NCI-H1694 treated with DMSO at 0.1 percent for 48 hours (cell line): ENCODE results near the gene JAGN1.
"Not testable (repeated sequence)": the region's sequence is repeated elsewhere in the genome, so short reads cannot be mapped to it uniquely, and the experiment has no call there.

Experiments used
- DNase-seq: peaks from one replicate; lab custom pipeline; 2025; lab: John Stamatoyannopoulos, UW

JAGN1 gene

GRCh38 chr3:9867106-9867505 lies 23.3 kb upstream of the JAGN1 start:
- no peak for DNase-seq

DNA sequence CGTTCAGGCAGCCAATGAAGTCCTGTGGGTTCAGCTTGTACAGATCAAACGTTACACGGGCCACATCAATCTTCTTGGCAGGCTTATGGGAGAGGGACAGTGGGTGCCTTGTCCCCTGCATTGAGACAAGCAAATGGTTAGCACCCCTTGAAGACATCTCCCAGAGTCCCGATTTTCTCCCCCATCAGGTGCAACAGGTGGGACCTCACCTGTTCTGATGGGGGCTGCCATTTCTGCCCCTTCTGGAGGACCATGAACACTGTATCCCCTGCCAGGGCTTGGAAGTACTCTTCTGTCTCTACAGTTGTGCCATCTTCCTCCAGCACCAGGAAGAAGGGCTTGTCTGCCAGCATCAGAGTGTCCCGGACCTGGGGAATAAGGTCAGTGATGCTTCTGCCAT lies 20.5 kb upstream of the JAGN1 start:
- no peak for DNase-seq

DNA sequence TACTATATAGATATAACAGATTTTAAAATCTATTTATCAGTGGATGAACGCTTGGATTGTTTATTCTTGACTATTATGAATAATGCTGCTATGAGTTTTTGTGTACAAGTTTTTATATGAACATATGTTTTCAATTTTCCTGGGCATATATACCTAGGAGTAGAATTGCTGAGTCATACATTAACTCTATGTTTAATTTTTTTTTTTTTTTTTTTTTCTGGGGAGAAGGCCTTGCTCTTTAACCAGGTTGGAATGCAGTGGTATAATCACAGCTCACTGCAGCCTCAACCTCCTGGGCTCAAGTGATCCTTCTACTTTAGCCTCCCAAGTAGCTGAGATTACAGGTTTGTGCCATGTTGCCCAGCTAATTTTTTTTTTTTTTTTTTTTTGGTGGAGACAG lies 19.4 kb upstream of the JAGN1 start:
- DNase-seq = no peak

DNA sequence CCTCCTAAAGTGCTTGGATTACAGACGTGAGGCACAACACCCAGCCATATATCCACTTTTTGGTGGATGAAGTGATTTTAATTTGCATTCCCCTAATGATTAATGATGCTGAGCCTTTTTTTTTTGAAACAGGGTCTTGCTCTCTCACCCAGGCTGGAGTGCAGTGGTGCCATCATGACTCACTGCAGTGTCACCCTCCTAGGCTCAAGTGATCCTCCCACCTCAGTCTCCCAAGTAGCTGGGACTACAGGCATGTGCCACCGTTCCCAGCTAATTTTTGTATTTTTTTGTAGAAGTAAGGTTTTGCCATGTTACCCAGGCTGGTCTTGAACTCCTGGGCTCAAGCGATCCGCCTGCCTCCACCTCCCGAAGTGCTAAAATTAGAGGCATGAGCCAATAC lies 18.3 kb upstream of the JAGN1 start:
- DNase-seq = not testable (repeated sequence)

DNA sequence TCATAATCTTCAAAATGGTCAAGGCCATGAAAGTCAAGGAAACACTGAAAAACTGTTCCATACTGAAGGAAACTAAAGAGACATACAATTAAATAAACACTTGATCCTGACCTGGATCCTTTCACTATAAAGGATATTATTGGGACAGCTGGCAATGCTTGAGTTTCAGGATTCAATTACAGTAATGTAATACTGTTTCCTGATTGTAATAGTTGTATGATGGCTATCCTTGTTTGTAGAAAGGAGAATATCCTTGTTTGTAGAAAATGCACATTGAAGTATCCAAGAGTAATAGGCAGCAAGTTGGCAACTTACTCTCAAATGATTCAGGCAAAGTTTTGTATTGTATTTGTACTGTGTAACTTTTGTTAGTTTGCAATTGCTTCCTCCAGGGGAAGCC lies 15.0 kb upstream of the JAGN1 start:
- no peak for DNase-seq

DNA sequence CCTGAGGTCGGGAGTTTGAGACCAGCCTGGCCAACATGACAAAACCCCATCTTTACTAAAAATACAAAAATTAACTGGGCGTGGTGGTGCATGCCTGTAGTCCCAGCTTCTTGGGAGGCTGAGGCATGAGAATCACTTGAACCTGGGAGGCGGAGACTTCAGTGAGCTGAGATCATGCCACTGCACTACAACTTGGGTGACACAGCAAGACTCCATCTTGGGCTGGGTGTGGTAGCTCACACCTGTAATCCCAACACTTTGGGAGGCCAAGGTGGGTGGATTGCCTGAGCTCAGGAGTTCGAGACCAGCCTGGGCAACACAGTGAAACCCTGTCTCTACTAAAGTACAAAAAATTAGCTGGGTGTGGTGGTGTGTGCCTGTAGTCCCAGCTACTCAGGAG lies 14.2 kb upstream of the JAGN1 start:
- DNase-seq = not testable (repeated sequence)

GRCh38 chr3:9876991-9877390 lies 13.4 kb upstream of the JAGN1 start:
- no peak for DNase-seq

GRCh38 chr3:9878700-9879099 lies 11.7 kb upstream of the JAGN1 start:
- DNase-seq = no peak

DNA sequence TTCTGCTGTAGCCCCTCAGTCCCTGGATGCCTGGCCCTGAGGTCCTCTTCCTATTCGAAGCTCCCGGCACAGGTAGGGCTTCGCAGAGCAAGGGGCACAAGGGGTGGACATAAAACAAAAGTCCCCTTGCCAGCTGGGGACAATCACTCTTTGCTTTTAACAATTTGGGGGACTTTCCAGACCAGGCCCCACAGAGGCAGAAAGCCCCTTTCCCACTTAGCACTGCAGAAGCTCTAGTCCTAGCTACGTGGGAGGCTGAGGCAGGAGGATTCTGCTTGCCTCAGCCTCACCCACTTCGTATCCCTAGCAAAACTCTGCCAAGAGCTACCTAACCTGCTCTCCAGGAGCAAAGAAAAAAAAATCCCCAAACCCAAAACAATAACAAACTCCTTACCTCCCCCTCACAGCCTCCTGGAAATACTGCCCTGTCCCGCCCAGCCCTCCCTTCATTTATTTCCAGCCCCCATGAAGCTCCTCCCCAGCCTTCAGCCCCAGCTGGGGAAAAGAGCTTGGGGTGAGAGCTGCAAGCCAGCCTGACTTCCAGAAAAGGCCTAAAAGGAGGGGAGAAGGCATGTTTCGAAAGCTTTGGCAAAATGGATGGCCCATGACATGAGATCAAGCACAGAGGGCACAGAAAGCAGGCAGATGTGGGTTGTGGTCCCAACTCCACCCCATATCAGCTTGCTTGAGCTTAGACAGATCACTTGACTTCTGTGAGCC lies 10.4 kb upstream of the JAGN1 start, which contains the start of gene CIDEC:
Gene CIDEC (minus strand): TSS at position 424 of the 720 bp plus-strand sequence. CDS start 1,767 bp downstream, outside the sequence.
- no peak for DNase-seq

DNA sequence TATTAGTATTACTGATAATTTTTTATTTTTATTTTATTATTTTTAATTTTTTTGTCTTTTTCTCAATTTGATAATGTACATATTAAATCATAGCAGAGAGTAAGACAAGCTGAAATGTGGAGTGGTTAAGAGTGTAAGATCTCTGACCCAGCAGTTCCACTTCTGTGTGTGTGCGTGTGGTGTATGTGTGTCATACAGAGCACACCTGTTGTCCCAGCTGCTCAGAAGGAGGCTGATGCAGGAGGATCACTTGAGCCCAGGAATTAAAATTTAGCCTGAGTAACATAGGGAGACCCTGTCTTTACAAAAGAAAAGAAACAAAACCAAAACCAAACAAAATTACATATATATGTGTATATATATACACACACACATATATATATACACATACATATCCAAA lies 9.0 kb upstream of the JAGN1 start:
- no peak for DNase-seq

GRCh38 chr3:9883706-9884554 lies 6.5 kb upstream of the JAGN1 start:
- DNase-seq = no peak

- DNase-seq = no peak
Measured at GRCh38 chr3:9884555-9885165, 5.8 kb upstream of the JAGN1 start.

- DNase-seq = no peak
Measured at GRCh38 chr3:9886328-9886727, 4.1 kb upstream of the JAGN1 start.

DNA sequence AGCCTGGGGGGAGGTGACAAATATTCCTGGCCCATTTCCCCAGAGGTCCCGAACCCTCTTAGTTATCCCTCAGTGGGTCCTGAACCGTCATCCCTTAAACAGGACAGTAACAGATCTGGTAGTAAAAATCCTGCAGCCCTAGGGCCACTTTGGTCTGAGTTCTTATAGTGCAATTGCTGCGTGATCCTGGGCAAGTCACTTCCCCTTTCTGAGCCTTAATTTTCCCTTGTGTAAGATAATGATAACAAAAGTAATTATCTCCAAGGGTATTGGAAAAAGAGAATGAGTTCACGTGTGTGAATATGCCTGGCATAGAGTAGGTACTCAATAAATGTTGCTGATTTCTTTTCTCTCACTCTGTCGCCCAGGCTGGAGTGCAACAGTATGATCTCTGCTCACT lies 2.9 kb upstream of the JAGN1 start:
- no peak for DNase-seq

DNA sequence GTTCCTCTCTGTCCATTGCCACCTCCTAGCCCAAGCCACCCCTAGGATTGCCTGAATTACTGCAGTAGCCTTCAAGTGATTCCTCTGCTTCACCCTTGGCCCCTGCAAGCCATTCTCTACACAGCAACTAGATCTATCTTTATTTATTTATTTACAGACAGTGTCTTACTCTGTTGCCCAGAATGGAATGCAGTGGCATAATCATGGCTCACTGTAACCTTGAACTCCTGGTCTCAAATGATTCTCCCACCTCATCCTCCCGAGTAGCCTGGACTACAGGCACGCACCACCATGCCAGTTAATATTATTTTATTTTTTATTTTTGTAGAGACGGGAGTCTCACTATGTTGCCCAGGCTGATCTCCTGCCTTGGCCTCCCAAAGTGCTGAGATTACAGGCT lies 1.9 kb upstream of the JAGN1 start:
- no peak for DNase-seq

- DNase-seq = no peak
Measured at GRCh38 chr3:9889405-9889804, 1.0 kb upstream of the JAGN1 start.

- no peak for DNase-seq
Measured at GRCh38 chr3:9891072-9891622, 737 bp downstream of the JAGN1 start.

DNA sequence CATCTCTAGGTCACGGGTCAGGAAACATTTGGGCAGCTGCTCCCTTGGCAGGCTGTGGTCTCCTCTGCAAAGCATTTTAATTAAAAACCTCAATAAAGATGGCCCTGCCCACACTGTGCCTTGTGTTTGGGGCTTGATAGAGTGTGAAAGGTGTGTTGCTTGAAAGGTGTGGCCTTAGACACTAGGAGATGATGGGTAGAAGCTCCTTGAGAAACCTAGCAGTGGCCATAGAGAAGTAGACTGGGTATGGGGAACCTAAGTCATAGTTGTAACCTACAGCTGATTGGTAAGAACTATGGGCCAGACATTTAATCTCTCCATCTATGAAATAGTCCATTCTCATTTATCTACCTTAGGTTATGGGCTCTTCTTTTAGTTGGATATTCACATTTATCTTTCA lies 3.3 kb downstream of the JAGN1 start:
- DNase-seq = no peak

GRCh38 chr3:9895715-9896114 lies 5.3 kb downstream of the JAGN1 start:
- DNase-seq = not testable (repeated sequence)

DNA sequence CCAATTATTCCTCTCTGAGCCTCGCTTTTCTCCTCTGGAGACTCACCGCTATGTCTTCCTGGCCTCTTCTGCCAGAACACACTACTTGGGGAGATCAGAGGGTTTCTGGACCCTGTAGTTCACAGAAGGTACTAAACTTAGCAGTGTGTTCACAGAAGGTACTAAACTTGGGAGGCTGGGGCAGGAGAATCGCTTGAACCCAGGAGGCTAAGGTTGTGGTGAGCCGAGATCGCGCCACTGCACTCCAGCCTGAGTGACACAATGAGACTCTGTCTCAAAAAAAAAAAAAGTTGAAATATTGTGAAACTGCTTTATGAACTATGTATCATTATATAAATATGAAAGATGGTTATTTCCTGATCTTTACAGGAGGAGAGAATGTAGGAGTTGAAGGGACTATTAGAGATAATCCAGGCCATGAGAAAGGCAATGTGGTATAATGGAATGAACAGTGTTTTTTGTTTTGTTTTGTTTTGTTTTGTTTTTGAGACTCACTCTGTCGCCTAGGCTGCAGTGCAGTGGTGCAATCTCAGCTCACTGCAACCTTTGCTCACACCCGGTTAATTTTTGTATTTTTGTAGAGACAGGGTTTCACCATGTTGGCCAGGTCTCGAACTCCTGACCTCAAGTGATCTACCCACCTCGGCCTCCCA lies 6.5 kb downstream of the JAGN1 start:
- not testable (repeated sequence) for DNase-seq

- DNase-seq = no peak
Measured at GRCh38 chr3:9897408-9898372, 7.3 kb downstream of the JAGN1 start.
